KMS-11 (cell line): Measurements from ENCODE around the gene STMP1.

Experiments used
- H2AFZ ChIP-seq: fragments of 200-600 bp; sonication (generic); 2 replicates; pipeline ENCODE4 v1.6.1; 2016; ENCODE audit warnings: antibody characterized with exemption, mixed run types, low read depth
- H3K27ac ChIP-seq: fragments of 200-600 bp; sonication (generic); 2 replicates; pipeline ENCODE4 v1.6.1; 2016; ENCODE audit warnings: mild to moderate bottlenecking, mixed run types
- H3K27me3 ChIP-seq: fragments of 200-600 bp; sonication (generic); 2 replicates; pipeline ENCODE4 v1.6.1; 2017; ENCODE audit warnings: mild to moderate bottlenecking, low read depth, mixed run types, moderate library complexity; ENCODE audit not compliant: insufficient read depth
- H3K36me3 ChIP-seq: fragments of 200-600 bp; sonication (generic); 2 replicates; pipeline ENCODE4 v1.6.1; 2017; ENCODE audit warnings: mild to moderate bottlenecking, mixed run types; ENCODE audit not compliant: insufficient read depth
- H3K4me1 ChIP-seq: fragments of 200-600 bp; sonication (generic); 2 replicates; pipeline ENCODE4 v1.6.1; 2016; ENCODE audit warnings: mild to moderate bottlenecking, low read depth, mixed run types; ENCODE audit not compliant: poor library complexity, severe bottlenecking
- H3K4me2 ChIP-seq: fragments of 200-600 bp; sonication (generic); 2 replicates; pipeline ENCODE4 v1.7.0; 2016; ENCODE audit warnings: mild to moderate bottlenecking, mixed run types
- H3K4me3 ChIP-seq: fragments of 200-600 bp; sonication (generic); IDR thresholded peaks from 2 replicates; pipeline ENCODE4 v1.6.1; 2017; ENCODE audit warnings: low read depth, low read length, mixed read lengths; ENCODE audit not compliant: insufficient read depth
- H3K79me2 ChIP-seq: fragments of 200-600 bp; sonication (generic); 2 replicates; pipeline ENCODE4 v1.6.1; 2016; ENCODE audit warnings: low read depth, mixed run types; ENCODE audit not compliant: insufficient read depth
- H3K9ac ChIP-seq: fragments of 200-600 bp; sonication (generic); 2 replicates; pipeline ENCODE4 v1.6.1; 2016; ENCODE audit warnings: mild to moderate bottlenecking, mixed run types
- H4K20me1 ChIP-seq: fragments of 200-600 bp; sonication (generic); 2 replicates; pipeline ENCODE4 v1.6.1; 2016; ENCODE audit warnings: mild to moderate bottlenecking, mixed run types; ENCODE audit not compliant: insufficient read depth
- CTCF ChIP-seq: fragments of 200-600 bp; sonication (generic); conservative IDR thresholded peaks from 2 replicates; pipeline ENCODE4 v1.6.1; 2017; ENCODE audit warnings: low read depth, mild to moderate bottlenecking, antibody characterized with exemption, low read length, moderate library complexity, mixed read lengths

STMP1 gene

GRCh38 chr7:135704698-135705097 is 42.4 kb downstream of the STMP1 start:
- Histone ChIP-seq H3K4me3 (no peak overlapping the region), H3K27me3 (no peaks in the 10 kb centered on the region), H3K36me3 (no peaks in the 10 kb centered on the region), H3K27ac (no peak overlapping the region), H2AFZ (no peak overlapping the region), H3K4me2 (no peak overlapping the region), H4K20me1 (no peaks in the 10 kb centered on the region), H3K9ac (no peak overlapping the region), H3K79me2 (no peaks in the 10 kb centered on the region), H3K4me1 (no peaks in the 10 kb centered on the region)
- no peak for TF ChIP-seq CTCF

- H3K4me1 ChIP-seq, result no peaks in the 10 kb centered on the region
- no peaks in the 10 kb centered on the region for H3K27me3 ChIP-seq
- no peaks in the 10 kb centered on the region for H4K20me1 ChIP-seq
- TF ChIP-seq CTCF, result no peak
- no peak overlapping the region for H2AFZ ChIP-seq
- no peak overlapping the region for H3K4me2 ChIP-seq
- no peaks in the 10 kb centered on the region for H3K79me2 ChIP-seq
- H3K4me3 ChIP-seq, result no peak overlapping the region
- H3K27ac ChIP-seq, result no peak overlapping the region
- H3K36me3 ChIP-seq, result no peaks in the 10 kb centered on the region
- H3K9ac ChIP-seq, result no peak overlapping the region
Observed at GRCh38 chr7:135706038-135706742, 43.9 kb downstream of the STMP1 start.

GRCh38 chr7:135706858-135707569 is 44.7 kb downstream of the STMP1 start:
- no peak for TF ChIP-seq CTCF
- H3K27me3 ChIP-seq, result no peaks in the 10 kb centered on the region
- H3K4me3 ChIP-seq, result no peak overlapping the region
- no peak overlapping the region for H3K9ac ChIP-seq
- H4K20me1 ChIP-seq, result no peaks in the 10 kb centered on the region
- H3K79me2 ChIP-seq, result no peaks in the 10 kb centered on the region
- no peak overlapping the region for H2AFZ ChIP-seq
- no peak overlapping the region for H3K27ac ChIP-seq
- H3K4me1 ChIP-seq, result no peaks in the 10 kb centered on the region
- H3K36me3 ChIP-seq, result no peaks in the 10 kb centered on the region
- no peak overlapping the region for H3K4me2 ChIP-seq

GRCh38 chr7:135707570-135707966 is 45.3 kb downstream of the STMP1 start:
- TF ChIP-seq CTCF, result no peak
- H3K27ac ChIP-seq, result no peak overlapping the region
- no peak overlapping the region for H2AFZ ChIP-seq
- H3K79me2 ChIP-seq, result no peaks in the 10 kb centered on the region
- no peaks in the 10 kb centered on the region for H3K4me1 ChIP-seq
- no peak overlapping the region for H3K4me3 ChIP-seq
- no peaks in the 10 kb centered on the region for H3K36me3 ChIP-seq
- no peak overlapping the region for H3K4me2 ChIP-seq
- H4K20me1 ChIP-seq, result no peaks in the 10 kb centered on the region
- H3K27me3 ChIP-seq, result no peaks in the 10 kb centered on the region
- H3K9ac ChIP-seq, result no peak overlapping the region
